Activated naive CD4-positive, alpha-beta T cell treated with anti-CD3 and anti-CD28 coated beads, Interleukin-2, amount 10 ng/mL, durations not matched to agents 5 hours and 36 hours (primary cell): Measurements from ENCODE around the gene MAGED4. TPM values are rescaled to one million over a fixed set of nuclear protein-coding genes. Genes with fewer than 3 reads are reported as not detected.

Experiments used
- total RNA-seq, 2 experiments: library from RNA; stranded (reverse); gene quantifications; one replicate each; pipeline ENCODE4 v1.2.3, GENCODE V29; 2021

Gene MAGED4, protein sequence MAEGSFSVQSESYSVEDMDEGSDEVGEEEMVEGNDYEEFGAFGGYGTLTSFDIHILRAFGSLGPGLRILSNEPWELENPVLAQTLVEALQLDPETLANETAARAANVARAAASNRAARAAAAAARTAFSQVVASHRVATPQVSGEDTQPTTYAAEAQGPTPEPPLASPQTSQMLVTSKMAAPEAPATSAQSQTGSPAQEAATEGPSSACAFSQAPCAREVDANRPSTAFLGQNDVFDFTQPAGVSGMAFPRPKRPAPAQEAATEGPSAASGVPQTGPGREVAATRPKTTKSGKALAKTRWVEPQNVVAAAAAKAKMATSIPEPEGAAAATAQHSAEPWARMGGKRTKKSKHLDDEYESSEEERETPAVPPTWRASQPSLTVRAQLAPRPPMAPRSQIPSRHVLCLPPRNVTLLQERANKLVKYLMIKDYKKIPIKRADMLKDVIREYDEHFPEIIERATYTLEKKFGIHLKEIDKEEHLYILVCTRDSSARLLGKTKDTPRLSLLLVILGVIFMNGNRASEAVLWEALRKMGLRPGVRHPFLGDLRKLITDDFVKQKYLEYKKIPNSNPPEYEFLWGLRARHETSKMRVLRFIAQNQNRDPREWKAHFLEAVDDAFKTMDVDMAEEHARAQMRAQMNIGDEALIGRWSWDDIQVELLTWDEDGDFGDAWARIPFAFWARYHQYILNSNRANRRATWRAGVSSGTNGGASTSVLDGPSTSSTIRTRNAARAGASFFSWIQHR
- total RNA-seq = under 1 TPM in 1 of 2 experiments, not detected in 1; 0.28 TPM

DNA sequence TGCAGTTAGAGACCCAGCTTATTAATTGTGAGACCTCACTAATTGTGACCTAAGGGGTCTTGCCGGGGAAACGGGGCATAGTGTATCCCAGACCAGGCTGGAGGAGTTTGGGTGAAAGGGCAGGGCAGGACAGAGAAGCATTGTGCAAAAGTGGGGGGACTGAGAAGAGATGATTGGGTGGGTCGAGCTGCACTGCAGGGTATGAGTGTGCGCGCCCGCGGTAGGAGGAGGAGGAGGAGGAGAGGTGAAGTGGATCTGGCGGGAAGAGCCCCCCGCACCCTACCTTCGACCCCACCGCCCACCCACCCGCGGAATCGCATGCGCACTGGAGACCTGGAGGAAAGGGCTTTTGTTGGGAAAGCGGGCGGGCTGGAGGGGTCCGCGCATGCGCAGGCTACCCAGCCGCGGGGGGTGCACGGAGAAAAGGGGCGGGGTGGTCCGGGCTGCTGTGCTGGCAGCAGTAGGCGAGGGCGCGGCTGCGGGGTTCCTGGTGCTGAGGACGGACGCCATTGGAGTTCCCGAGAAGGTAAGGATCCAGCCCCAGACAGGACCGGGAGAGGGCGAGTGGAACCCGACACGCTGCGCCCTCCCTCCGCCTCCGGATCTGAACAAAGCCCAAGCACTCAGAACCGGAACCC is at the start of gene MAGED4:
Gene MAGED4, plus strand, starts transcription at position 449 of the 638 bp plus-strand sequence. CDS start 1,035 bp downstream, outside the sequence.

Other genes starting within 250 kb of the MAGED4 start
- gene MAGED4B, start 115.7 kb upstream of the MAGED4 start, total RNA-seq = under 1 TPM in 1 of 2 experiments, not detected in 1; 0.34 TPM
- gene XAGE2, start 184.1 kb downstream of the MAGED4 start, total RNA-seq = not detected